BJ (cell line): ENCODE results near the gene CHCHD6. TPM values are rescaled to one million over a fixed set of nuclear protein-coding genes. Genes with fewer than 3 reads are reported as not detected.

ENCODE experiments used
- CTCF ChIA-PET: fragments of 350-600 bp; formaldehyde crosslinking; extraction: SDS; loops from one replicate; lab custom pipeline; 2021; ENCODE audit warnings: antibody characterized with exemption, inconsistent platforms; lab: Yijun Ruan, JAX
- POLR2A ChIA-PET: fragments of 300-600 bp; sonication (Branson Sonifier 250); formaldehyde crosslinking; extraction: SDS; loops from one replicate; lab custom pipeline; 2021; ENCODE audit warnings: antibody characterized with exemption; lab: Charles Lee
- DNase-seq: peaks from one replicate; pipeline ENCODE4 v3.0.0-alpha.2; 2011; ENCODE audit warnings: low read depth
- H3K27me3 ChIP-seq: 2 replicates; pipeline ENCODE4 v1.6.0; 2011; ENCODE audit warnings: low read length; ENCODE audit not compliant: control insufficient read depth, insufficient read depth
- H3K36me3 ChIP-seq: 2 replicates; pipeline ENCODE4 v1.5.1; 2011; ENCODE audit warnings: low read length; ENCODE audit not compliant: control insufficient read depth, insufficient read depth
- H3K4me3 ChIP-seq: 2 replicates; pipeline ENCODE4 v1.5.1; 2011; ENCODE audit warnings: low read depth, mild to moderate bottlenecking, control low read depth, low read length
- polyA plus RNA-seq: library from polyadenylated mRNA; depleted of rRNA; stranded (reverse); fragments of >200 nt; gene quantifications from 2 replicates; pipeline ENCODE4 v1.2.3, GENCODE V29; 2011
- TF ChIP-seq, protein P1 (sequence below): IDR thresholded peaks from 2 replicates; pipeline ENCODE4 v1.5.1; 2011; ENCODE audit warnings: low read depth, mild to moderate bottlenecking, control low read depth, inconsistent platforms, low read length, moderate library complexity; ENCODE audit not compliant: insufficient read depth

Gene CHCHD6
- polyA plus RNA-seq, 1 experiment, result 23.7 TPM

DNA sequence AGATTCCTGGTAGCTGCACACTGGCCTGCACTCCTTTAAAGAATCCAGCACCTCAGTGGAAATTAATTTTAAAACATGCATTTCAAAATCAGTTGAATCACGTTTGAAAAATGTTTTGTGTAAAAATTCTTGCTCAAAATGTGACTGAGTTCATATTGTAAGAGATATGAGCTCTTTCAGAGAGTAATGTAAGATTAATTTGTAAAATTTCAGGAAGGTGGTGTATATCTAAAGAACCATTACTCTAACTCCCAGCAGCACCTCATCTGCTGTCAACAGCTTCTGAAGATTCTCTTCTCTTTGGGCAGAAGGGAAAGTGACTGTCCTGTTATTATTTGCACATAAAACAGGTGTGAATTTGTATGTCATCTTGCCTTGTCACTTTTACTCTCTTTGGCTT lies 181.4 kb downstream of the CHCHD6 start:
- CTCF ChIA-PET, result no interaction called here
- H3K36me3 ChIP-seq, result no peaks in the 10 kb centered on the region
- H3K4me3 ChIP-seq, result no peak overlapping the region
- no peak for DNase-seq
- TF ChIP-seq, protein P1, sequence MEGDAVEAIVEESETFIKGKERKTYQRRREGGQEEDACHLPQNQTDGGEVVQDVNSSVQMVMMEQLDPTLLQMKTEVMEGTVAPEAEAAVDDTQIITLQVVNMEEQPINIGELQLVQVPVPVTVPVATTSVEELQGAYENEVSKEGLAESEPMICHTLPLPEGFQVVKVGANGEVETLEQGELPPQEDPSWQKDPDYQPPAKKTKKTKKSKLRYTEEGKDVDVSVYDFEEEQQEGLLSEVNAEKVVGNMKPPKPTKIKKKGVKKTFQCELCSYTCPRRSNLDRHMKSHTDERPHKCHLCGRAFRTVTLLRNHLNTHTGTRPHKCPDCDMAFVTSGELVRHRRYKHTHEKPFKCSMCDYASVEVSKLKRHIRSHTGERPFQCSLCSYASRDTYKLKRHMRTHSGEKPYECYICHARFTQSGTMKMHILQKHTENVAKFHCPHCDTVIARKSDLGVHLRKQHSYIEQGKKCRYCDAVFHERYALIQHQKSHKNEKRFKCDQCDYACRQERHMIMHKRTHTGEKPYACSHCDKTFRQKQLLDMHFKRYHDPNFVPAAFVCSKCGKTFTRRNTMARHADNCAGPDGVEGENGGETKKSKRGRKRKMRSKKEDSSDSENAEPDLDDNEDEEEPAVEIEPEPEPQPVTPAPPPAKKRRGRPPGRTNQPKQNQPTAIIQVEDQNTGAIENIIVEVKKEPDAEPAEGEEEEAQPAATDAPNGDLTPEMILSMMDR, result no peak
- POLR2A ChIA-PET, result no interaction called here
- no peaks in the 10 kb centered on the region for H3K27me3 ChIP-seq

DNA sequence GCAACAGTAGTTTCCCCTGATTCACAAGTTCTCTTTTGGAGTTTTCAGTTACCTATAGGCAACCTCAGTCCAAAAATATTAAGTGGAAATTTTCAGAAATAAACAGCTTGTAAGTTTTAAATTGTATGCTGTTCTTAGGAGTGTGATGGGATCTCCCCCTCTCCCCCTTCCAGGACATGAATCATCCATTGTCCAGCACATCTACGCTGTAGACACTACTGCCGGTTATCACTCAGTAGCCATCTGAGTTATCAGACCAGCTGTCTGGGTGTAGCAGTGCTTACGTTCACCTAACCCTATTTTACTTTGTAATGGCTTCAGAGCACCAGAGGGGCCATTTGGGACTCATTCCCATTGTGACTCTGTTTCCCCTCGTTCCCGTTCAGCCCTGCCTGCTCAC lies 182.2 kb downstream of the CHCHD6 start:
- no peak for DNase-seq
- TF ChIP-seq, protein P1, result no peak

DNA sequence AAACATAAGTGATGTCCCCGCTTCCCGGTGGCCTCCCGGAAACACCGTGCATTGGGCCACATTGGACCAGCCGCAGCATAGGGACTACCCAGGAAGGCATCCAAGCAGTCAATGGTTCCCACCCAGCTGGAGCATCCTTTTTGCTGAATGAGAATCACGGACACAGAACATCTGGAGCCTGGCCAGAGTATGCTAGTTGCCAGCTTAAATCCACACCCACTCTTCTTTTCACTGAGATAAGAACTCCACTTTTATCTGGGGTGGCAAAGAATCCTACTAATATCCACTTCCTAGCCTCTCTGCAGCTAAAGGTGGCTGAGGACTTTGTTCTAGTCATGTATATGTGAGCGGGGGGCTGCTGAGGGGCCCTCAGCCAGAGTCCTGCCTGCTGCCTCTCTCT lies 183.6 kb downstream of the CHCHD6 start:
- TF ChIP-seq, protein P1, result no peak
- Histone ChIP-seq H3K27me3 (no peaks in the 10 kb centered on the region), H3K4me3 (no peak overlapping the region), H3K36me3 (no peaks in the 10 kb centered on the region)
- no peak for DNase-seq
- CTCF ChIA-PET, result interaction anchor here (1.1 to 1.6 kb wide), 2 partner anchors 15 to 138 kb away, joined by 3 to 4 read pairs; no protein-coding TSS in a partner anchor
- POLR2A ChIA-PET, result no interaction called here

More for the DNA sequence above, 182.2 kb downstream of the CHCHD6 start:
- Histone ChIP-seq H3K36me3 (no peaks in the 10 kb centered on the region), H3K4me3 (no peak overlapping the region), H3K27me3 (no peaks in the 10 kb centered on the region)
- ChIA-PET POLR2A (no interaction called here), CTCF (interaction anchor here (0.8 to 1.1 kb wide), 2 partner anchors 25 to 50 kb away, joined by 3 to 4 read pairs; no protein-coding TSS in a partner anchor)

DNA sequence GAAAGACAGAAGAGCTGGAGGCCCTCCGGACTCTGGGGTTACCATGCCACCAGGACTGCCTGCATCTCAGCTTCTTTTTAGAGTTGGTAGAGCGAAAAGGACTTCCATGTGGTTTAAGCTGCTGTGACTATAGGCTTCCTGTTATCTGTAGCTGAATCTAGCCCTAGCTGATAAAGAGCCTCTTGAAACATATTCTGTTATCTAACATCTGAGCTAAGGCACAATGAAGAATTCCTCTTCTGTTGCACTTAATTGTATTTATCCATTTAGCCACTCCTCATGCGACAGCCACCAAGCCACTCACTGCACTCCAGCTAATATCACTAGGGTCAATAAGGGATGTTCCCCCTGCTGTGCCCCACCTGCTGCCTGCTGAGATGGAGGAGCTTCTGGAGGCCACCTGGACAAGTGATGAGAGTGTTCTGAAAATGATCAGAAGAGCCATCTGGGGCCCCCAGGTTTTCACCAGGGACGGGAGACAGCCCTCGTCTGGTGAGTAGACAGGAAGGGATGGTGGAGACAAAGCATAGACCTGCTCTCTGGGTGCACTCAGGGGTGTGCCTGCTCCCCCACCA lies 184.2 kb downstream of the CHCHD6 start:
- Histone ChIP-seq H3K4me3 (no peak overlapping the region), H3K27me3 (no peaks in the 10 kb centered on the region), H3K36me3 (no peaks in the 10 kb centered on the region)
- ChIA-PET CTCF (interaction anchor here (1.1 to 1.6 kb wide), 2 partner anchors 15 to 138 kb away, joined by 3 to 4 read pairs; no protein-coding TSS in a partner anchor), POLR2A (no interaction called here)
- no peak for DNase-seq
- TF ChIP-seq, protein P1, result no peak

DNA sequence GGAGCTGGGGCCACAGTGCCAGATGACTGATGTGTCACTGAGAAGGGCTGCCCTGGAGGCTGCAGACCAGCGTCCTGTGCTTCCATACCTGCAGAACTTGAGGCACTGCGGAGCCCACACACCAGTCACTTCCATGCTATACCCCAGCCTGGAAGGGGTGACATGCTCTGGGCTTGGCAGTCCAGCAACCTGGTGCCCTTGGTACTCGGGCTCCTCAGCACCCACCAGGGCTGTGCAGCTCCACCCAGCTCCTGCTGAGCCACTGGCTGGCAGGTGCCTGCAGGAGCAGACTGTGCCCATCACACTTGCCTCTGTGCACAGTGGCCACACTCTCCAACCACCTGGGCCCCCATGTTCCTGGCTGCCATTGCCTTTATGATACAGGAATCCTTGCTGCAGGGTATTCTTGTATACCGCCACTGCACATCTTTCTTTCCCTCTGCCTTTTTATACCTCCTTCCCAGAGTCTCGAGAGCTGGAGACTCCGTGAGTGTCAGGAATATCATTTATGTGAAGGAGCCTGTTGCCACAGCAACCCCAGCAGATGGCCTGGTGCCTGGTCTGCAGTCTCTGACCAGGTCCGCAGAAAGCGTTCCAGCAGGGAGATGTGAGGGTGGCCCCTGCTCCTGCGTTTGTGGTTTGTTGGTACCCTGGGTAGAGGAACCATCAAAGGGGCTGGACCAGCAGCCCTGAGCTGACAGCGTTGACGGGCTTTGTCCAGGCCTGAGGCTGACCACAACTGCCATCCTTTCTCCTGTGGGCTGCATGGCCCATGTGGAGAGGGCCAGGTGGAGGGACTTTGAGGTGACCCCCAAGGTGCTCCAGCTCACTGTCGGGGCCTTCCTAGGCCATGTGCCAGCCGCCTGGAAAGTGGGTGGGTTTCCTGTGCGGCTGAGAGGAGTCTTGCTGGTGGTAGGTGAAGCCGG lies 185.5 kb downstream of the CHCHD6 start:
- ChIA-PET POLR2A (no interaction called here), CTCF (no interaction called here)
- H3K27me3 ChIP-seq, result no peaks in the 10 kb centered on the region
- no peak overlapping the region for H3K4me3 ChIP-seq
- no peaks in the 10 kb centered on the region for H3K36me3 ChIP-seq
- TF ChIP-seq, protein P1, result no peak
- no peak for DNase-seq
